GM23338 (cell line): ENCODE measurements around the gene GPATCH8. TPM values are rescaled to one million over a fixed set of nuclear protein-coding genes. Genes with fewer than 3 reads are reported as not detected.

Experiments used
- ATAC-seq: fragments of 200-7000 bp; cut with Tn5 transposase; 3 replicates; pipeline ENCODE4 v1.9.1; 2020
- DNase-seq: peaks from one replicate; pipeline ENCODE4 v3.0.0-alpha.2; 2015; ENCODE audit warnings: low spot score
- H2AFZ ChIP-seq: fragments of 200-600 bp; sonication (generic); 2 replicates; pipeline ENCODE4 v1.8.0; 2016; ENCODE audit warnings: antibody characterized with exemption, mild to moderate bottlenecking, moderate library complexity
- H3F3A ChIP-seq: fragments of 200-600 bp; sonication (generic); replicated peaks from 2 replicates; pipeline ENCODE4 v1.8.0; 2017; ENCODE audit warnings: antibody characterized with exemption, mixed run types, low read depth
- H3K27ac ChIP-seq: fragments of 200-600 bp; sonication (generic); 2 replicates; pipeline ENCODE4 v1.6.1; 2016; ENCODE audit warnings: low read depth
- H3K27me3 ChIP-seq: fragments of 200-600 bp; sonication (generic); 2 replicates; pipeline ENCODE4 v1.8.0; 2016; ENCODE audit warnings: mild to moderate bottlenecking, mixed run types, moderate library complexity; ENCODE audit not compliant: insufficient read depth
- H3K36me3 ChIP-seq: fragments of 200-600 bp; sonication (generic); 2 replicates; pipeline ENCODE4 v1.8.0; 2016; ENCODE audit warnings: mild to moderate bottlenecking; ENCODE audit not compliant: insufficient read depth
- H3K4me1 ChIP-seq: fragments of 200-600 bp; sonication (generic); 2 replicates; pipeline ENCODE4 v1.8.0; 2016; ENCODE audit warnings: mild to moderate bottlenecking, moderate library complexity; ENCODE audit not compliant: insufficient read depth
- H3K4me2 ChIP-seq: fragments of 200-600 bp; sonication (generic); 2 replicates; pipeline ENCODE4 v1.7.1; 2017; ENCODE audit warnings: mixed run types
- H3K4me3 ChIP-seq: fragments of 200-600 bp; sonication (generic); 2 replicates; pipeline ENCODE4 v1.6.1; 2016; ENCODE audit warnings: mixed run types
- H3K79me2 ChIP-seq: fragments of 200-600 bp; sonication (generic); replicated peaks from 2 replicates; pipeline ENCODE4 v1.8.0; 2017; ENCODE audit warnings: mild to moderate bottlenecking; ENCODE audit not compliant: insufficient read depth
- H3K9me2 ChIP-seq: fragments of 200-600 bp; sonication (generic); 2 replicates; pipeline ENCODE4 v1.8.0; 2017; ENCODE audit not compliant: insufficient read depth
- H4K20me1 ChIP-seq: fragments of 200-600 bp; sonication (generic); replicated peaks from 2 replicates; pipeline ENCODE4 v1.8.0; 2017; ENCODE audit warnings: mild to moderate bottlenecking; ENCODE audit not compliant: insufficient read depth
- H3K27ac Mint-ChIP-seq: 2 replicates; pipeline ENCODE4 v1.8.0; 2020; ENCODE audit warnings: inconsistent platforms, mild to moderate bottlenecking, moderate library complexity, mixed read lengths
- H3K27me3 Mint-ChIP-seq: 3 replicates; pipeline ENCODE4 v1.8.0; 2022; ENCODE audit warnings: low read depth, mild to moderate bottlenecking, moderate library complexity, mixed read lengths, inconsistent platforms; ENCODE audit not compliant: insufficient read depth, poor library complexity
- H3K36me3 Mint-ChIP-seq: 3 replicates; pipeline ENCODE4 v1.8.0; 2021; ENCODE audit warnings: low read depth, mild to moderate bottlenecking, inconsistent platforms, moderate library complexity, mixed read lengths
- H3K4me1 Mint-ChIP-seq: 3 replicates; pipeline ENCODE4 v1.8.0; 2020; ENCODE audit warnings: mild to moderate bottlenecking, inconsistent platforms, mixed read lengths
- H3K4me3 Mint-ChIP-seq: 3 replicates; pipeline ENCODE4 v1.8.0; 2021; ENCODE audit warnings: moderate library complexity, mild to moderate bottlenecking, inconsistent platforms, mixed read lengths
- H3K9me3 Mint-ChIP-seq: 3 replicates; pipeline ENCODE4 v1.8.0; 2020; ENCODE audit warnings: moderate library complexity, mild to moderate bottlenecking, inconsistent platforms, mixed read lengths
- CREB1 ChIP-seq: fragments of 250-450 bp; sonication (Bioruptor Pico); IDR thresholded peaks from 2 replicates; pipeline ENCODE4 v1.5.0; 2020; ENCODE audit warnings: low read depth, mild to moderate bottlenecking, moderate library complexity
- EZH2phosphoT487 ChIP-seq: fragments of 200-600 bp; sonication (generic); IDR thresholded peaks from one replicate; pipeline ENCODE4 v1.8.1; 2018; ENCODE audit warnings: antibody characterized with exemption; ENCODE audit not compliant: unreplicated experiment
- JUNB ChIP-seq: IDR thresholded peaks from one replicate; pipeline ENCODE4 v1.6.1; 2016; ENCODE audit warnings: antibody characterized with exemption; ENCODE audit not compliant: unreplicated experiment
- POLR2AphosphoS5 ChIP-seq: IDR thresholded peaks from 2 replicates; pipeline ENCODE4 v1.6.1; 2016; ENCODE audit warnings: antibody characterized with exemption, low read depth
- ZNF114 ChIP-seq: fragments of 250-450 bp; sonication (Bioruptor Pico); IDR thresholded peaks from 2 replicates; pipeline ENCODE4 v1.5.0; 2020; ENCODE audit warnings: mild to moderate bottlenecking, moderate library complexity
- ZNF331 ChIP-seq: fragments of 250-450 bp; sonication (Bioruptor Pico); IDR thresholded peaks from 2 replicates; pipeline ENCODE4 v1.5.0; 2020; ENCODE audit warnings: low read depth, mild to moderate bottlenecking, moderate library complexity
- polyA plus RNA-seq: library from polyadenylated mRNA; unstranded; fragments of >200 nt; fragmentation: Nextera tagmentation; extraction: Ambion mirVana; gene quantifications from 2 replicates; pipeline ENCODE4 v1.2.1, GENCODE V29; 2016
- total RNA-seq: library from RNA; depleted of rRNA; stranded (reverse); fragments of >200 nt; shearing (Covaris generic); gene quantifications from 2 replicates; pipeline ENCODE4 v1.2.3, GENCODE V29; 2014
- TF ChIP-seq, protein P1 (sequence below), 2 experiments: fragments of 200-600 bp in 1 of 2; sonication (generic) in 1 of 2; conservative IDR thresholded peaks; 2 replicates each; pipeline versions ENCODE4 v1.5.1 to v1.6.1; 2016 to 2017; ENCODE audit warnings: antibody characterized with exemption in 2 of 2, low read depth in 2 of 2, mild to moderate bottlenecking in 2 of 2, moderate library complexity in 1 of 2
- TF ChIP-seq, protein P2 (sequence below): fragments of 250-450 bp; sonication (Bioruptor Pico); IDR thresholded peaks from 2 replicates; pipeline ENCODE4 v1.5.0; 2020; ENCODE audit warnings: mild to moderate bottlenecking, moderate library complexity
- TF ChIP-seq, protein P3 (sequence below): IDR thresholded peaks from 2 replicates; pipeline ENCODE4 v1.6.1; 2016; ENCODE audit warnings: antibody characterized with exemption

The GPATCH8 gene
- total and polyA plus RNA-seq, 2 experiments from 2014 or later = 44.4 to 76.5 TPM

DNA sequence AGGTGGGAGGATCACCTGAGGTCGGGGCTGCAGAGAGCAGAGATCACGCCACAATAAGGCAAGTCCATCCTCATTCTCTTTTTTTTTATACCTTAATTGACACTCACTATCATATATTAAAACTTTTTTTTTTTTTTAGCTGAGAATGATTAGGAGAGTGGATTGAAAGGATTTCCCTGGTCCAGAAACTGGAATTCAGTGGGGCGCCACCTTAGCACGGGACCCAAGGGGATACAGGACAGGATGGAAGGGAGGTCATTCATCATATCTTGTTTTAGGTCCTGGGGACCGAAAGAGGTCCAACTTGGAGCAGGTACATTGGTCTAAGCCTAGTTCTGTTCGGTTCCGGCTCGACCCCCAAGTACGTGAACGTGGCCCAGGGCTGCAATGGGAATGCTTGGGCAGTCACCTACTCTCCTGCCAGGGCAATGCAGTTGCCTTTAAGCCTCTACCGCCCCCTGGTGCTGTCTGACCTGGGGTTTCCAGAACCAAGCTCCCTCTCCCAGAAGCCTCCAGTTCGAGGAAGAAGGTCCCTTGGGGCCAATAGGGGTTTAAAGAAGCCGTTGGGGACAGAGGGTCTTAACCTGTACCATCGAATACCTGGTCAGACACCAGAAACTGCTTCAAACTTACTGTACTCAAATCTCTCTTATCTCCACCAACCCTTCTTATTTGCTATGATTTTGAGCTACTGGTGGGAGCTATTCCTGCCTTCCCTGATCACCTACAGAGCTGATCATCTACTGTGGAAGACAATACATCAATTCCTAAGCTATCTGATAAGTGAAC, 19.9 kb upstream of the GPATCH8 start:
- no peak overlapping the region for H3K27ac Mint-ChIP-seq
- no peak overlapping the region for H3K4me3 ChIP-seq
- no peaks in the 10 kb centered on the region for H3K9me2 ChIP-seq
- no peaks in the 10 kb centered on the region for H3K36me3 ChIP-seq
- H3K9me3 Mint-ChIP-seq = peaks cover 32% of the 10 kb centered on the region
- no peaks in the 10 kb centered on the region for H3K4me1 Mint-ChIP-seq
- H3K4me1 ChIP-seq = no peaks in the 10 kb centered on the region
- ATAC-seq (peak; percentile 100), DNase-seq (peak; percentile 94)
- no peaks in the 10 kb centered on the region for H4K20me1 ChIP-seq
- no peak overlapping the region for H3K27ac ChIP-seq
- H3K36me3 Mint-ChIP-seq = peaks cover 14% of the 10 kb centered on the region
- no peak overlapping the region for H3K4me3 Mint-ChIP-seq
- no peak for TF ChIP-seq ZNF114 (CRISPR knock-in tag)
- TF ChIP-seq, protein P1, sequence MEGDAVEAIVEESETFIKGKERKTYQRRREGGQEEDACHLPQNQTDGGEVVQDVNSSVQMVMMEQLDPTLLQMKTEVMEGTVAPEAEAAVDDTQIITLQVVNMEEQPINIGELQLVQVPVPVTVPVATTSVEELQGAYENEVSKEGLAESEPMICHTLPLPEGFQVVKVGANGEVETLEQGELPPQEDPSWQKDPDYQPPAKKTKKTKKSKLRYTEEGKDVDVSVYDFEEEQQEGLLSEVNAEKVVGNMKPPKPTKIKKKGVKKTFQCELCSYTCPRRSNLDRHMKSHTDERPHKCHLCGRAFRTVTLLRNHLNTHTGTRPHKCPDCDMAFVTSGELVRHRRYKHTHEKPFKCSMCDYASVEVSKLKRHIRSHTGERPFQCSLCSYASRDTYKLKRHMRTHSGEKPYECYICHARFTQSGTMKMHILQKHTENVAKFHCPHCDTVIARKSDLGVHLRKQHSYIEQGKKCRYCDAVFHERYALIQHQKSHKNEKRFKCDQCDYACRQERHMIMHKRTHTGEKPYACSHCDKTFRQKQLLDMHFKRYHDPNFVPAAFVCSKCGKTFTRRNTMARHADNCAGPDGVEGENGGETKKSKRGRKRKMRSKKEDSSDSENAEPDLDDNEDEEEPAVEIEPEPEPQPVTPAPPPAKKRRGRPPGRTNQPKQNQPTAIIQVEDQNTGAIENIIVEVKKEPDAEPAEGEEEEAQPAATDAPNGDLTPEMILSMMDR (conservative IDR thresholded peaks at IDR 0.05; ENCODE audit: low read depth in 2 of 2) = peak; percentile 75 to 95
- peak overlapping the region; percentile 94 for H2AFZ ChIP-seq
- H3K27me3 ChIP-seq = no peaks in the 10 kb centered on the region
- 0 out of 2 replicates have a peak, but pooled peaks cover 2% of the 10 kb centered on the region for H3F3A ChIP-seq
- no peak overlapping the region for H3K4me2 ChIP-seq
- H3K27me3 Mint-ChIP-seq = no peaks in the 10 kb centered on the region
- H3K79me2 ChIP-seq = no peaks in the 10 kb centered on the region

DNA sequence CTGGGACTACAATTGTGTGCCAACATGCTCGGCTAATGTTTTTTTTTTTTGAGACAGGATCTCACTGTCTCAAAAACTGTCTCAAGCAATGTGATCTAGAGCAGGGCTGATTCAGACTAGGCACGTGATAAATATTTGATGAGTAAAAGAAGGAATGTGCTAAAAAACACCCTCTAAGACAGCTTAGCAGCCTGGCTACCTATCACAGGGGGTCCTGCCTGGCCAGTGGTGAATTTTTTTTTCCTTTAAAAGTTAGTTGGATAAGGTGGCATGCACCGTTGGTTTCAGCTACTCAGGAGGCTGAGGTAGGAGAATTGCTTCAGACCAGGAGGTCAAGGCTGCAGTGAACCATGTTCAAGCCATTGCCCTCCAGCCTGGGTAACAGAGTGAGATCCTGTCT, 14.8 kb upstream of the GPATCH8 start:
- Histone ChIP-seq H3K4me3 (no peak overlapping the region), H3K4me1 (no peaks in the 10 kb centered on the region), H3K36me3 (no peaks in the 10 kb centered on the region), H3K27me3 (no peaks in the 10 kb centered on the region), H3K9me2 (no peaks in the 10 kb centered on the region), H3K4me2 (no peak overlapping the region), H3F3A (0 out of 2 replicates have a peak, but pooled peaks cover under 1% of the 10 kb centered on the region), H3K27ac (no peak overlapping the region), H3K79me2 (no peaks in the 10 kb centered on the region), H4K20me1 (no peaks in the 10 kb centered on the region), H2AFZ (0 out of 2 replicates have a peak overlapping the region, but pooled peaks have one; percentile 7)
- Mint-ChIP-seq H3K36me3 (no peaks in the 10 kb centered on the region), H3K4me3 (no peak overlapping the region), H3K27ac (no peak overlapping the region), H3K9me3 (no peaks in the 10 kb centered on the region), H3K4me1 (0 out of 3 replicates have a peak, but pooled peaks cover 3% of the 10 kb centered on the region), H3K27me3 (peaks cover 7% of the 10 kb centered on the region)
- DNase-seq (no peak), ATAC-seq (no peak)
- no peak for TF ChIP-seq ZNF331 (CRISPR knock-in tag)
- TF ChIP-seq ZNF114 (CRISPR knock-in tag) = no peak
- TF ChIP-seq, protein P1 (conservative IDR thresholded peaks at IDR 0.05; ENCODE audit: low read depth in 2 of 2) = no peak
- TF ChIP-seq, protein P2, sequence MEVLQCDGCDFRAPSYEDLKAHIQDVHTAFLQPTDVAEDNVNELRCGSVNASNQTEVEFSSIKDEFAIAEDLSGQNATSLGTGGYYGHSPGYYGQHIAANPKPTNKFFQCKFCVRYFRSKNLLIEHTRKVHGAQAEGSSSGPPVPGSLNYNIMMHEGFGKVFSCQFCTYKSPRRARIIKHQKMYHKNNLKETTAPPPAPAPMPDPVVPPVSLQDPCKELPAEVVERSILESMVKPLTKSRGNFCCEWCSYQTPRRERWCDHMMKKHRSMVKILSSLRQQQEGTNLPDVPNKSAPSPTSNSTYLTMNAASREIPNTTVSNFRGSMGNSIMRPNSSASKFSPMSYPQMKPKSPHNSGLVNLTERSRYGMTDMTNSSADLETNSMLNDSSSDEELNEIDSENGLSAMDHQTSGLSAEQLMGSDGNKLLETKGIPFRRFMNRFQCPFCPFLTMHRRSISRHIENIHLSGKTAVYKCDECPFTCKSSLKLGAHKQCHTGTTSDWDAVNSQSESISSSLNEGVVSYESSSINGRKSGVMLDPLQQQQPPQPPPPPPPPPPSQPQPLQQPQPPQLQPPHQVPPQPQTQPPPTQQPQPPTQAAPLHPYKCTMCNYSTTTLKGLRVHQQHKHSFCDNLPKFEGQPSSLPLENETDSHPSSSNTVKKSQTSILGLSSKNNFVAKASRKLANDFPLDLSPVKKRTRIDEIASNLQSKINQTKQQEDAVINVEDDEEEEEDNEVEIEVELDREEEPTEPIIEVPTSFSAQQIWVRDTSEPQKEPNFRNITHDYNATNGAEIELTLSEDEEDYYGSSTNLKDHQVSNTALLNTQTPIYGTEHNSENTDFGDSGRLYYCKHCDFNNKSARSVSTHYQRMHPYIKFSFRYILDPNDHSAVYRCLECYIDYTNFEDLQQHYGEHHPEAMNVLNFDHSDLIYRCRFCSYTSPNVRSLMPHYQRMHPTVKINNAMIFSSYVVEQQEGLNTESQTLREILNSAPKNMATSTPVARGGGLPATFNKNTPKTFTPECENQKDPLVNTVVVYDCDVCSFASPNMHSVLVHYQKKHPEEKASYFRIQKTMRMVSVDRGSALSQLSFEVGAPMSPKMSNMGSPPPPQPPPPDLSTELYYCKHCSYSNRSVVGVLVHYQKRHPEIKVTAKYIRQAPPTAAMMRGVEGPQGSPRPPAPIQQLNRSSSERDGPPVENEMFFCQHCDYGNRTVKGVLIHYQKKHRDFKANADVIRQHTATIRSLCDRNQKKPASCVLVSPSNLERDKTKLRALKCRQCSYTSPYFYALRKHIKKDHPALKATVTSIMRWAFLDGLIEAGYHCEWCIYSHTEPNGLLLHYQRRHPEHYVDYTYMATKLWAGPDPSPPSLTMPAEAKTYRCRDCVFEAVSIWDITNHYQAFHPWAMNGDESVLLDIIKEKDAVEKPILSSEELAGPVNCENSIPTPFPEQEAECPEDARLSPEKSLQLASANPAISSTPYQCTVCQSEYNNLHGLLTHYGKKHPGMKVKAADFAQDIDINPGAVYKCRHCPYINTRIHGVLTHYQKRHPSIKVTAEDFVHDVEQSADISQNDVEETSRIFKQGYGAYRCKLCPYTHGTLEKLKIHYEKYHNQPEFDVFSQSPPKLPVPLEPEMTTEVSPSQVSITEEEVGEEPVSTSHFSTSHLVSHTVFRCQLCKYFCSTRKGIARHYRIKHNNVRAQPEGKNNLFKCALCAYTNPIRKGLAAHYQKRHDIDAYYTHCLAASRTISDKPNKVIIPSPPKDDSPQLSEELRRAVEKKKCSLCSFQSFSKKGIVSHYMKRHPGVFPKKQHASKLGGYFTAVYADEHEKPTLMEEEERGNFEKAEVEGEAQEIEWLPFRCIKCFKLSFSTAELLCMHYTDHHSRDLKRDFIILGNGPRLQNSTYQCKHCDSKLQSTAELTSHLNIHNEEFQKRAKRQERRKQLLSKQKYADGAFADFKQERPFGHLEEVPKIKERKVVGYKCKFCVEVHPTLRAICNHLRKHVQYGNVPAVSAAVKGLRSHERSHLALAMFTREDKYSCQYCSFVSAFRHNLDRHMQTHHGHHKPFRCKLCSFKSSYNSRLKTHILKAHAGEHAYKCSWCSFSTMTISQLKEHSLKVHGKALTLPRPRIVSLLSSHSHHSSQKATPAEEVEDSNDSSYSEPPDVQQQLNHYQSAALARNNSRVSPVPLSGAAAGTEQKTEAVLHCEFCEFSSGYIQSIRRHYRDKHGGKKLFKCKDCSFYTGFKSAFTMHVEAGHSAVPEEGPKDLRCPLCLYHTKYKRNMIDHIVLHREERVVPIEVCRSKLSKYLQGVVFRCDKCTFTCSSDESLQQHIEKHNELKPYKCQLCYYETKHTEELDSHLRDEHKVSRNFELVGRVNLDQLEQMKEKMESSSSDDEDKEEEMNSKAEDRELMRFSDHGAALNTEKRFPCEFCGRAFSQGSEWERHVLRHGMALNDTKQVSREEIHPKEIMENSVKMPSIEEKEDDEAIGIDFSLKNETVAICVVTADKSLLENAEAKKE (CRISPR knock-in tag) = no peak
- no peak for TF ChIP-seq CREB1 (CRISPR knock-in tag)
- TF ChIP-seq JUNB = no peak
- TF ChIP-seq POLR2AphosphoS5 = no peak
- TF ChIP-seq, protein P3, sequence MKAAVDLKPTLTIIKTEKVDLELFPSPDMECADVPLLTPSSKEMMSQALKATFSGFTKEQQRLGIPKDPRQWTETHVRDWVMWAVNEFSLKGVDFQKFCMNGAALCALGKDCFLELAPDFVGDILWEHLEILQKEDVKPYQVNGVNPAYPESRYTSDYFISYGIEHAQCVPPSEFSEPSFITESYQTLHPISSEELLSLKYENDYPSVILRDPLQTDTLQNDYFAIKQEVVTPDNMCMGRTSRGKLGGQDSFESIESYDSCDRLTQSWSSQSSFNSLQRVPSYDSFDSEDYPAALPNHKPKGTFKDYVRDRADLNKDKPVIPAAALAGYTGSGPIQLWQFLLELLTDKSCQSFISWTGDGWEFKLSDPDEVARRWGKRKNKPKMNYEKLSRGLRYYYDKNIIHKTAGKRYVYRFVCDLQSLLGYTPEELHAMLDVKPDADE = no peak
- no peak for TF ChIP-seq EZH2phosphoT487
